HG02981 (cell line): ENCODE data around the gene CGNL1.

Experiments used
- ATAC-seq: cut with Tn5 transposase; IDR thresholded peaks from one replicate; pipeline ENCODE4 v1.9.1; 2021; ENCODE audit warnings: mild to moderate bottlenecking, moderate library complexity; ENCODE audit not compliant: unreplicated experiment

CGNL1 gene

GRCh38 chr15:57494581-57494980 lies 118.3 kb downstream of the CGNL1 start:
- ATAC-seq, result no peak

- peak; percentile 65 for ATAC-seq
Observed at GRCh38 chr15:57495041-57495440, 118.7 kb downstream of the CGNL1 start.

GRCh38 chr15:57495554-57496165 lies 119.4 kb downstream of the CGNL1 start:
- no peak for ATAC-seq

- no peak for ATAC-seq
Observed at GRCh38 chr15:57496594-57496945, 120.3 kb downstream of the CGNL1 start.

GRCh38 chr15:57496946-57497869 lies 120.9 kb downstream of the CGNL1 start:
- ATAC-seq, result no peak

- no peak for ATAC-seq
Observed at GRCh38 chr15:57500256-57500655, 124.0 kb downstream of the CGNL1 start.

- no peak for ATAC-seq
Observed at GRCh38 chr15:57500979-57501576, 124.8 kb downstream of the CGNL1 start.

- ATAC-seq, result no peak
Observed at GRCh38 chr15:57502116-57502515, 125.8 kb downstream of the CGNL1 start.

GRCh38 chr15:57503051-57503702 lies 126.9 kb downstream of the CGNL1 start:
- no peak for ATAC-seq

GRCh38 chr15:57503911-57504598 lies 127.8 kb downstream of the CGNL1 start:
- no peak for ATAC-seq

- no peak for ATAC-seq
Observed at GRCh38 chr15:57504599-57504940, 128.3 kb downstream of the CGNL1 start.

GRCh38 chr15:57505056-57505715 lies 128.9 kb downstream of the CGNL1 start:
- ATAC-seq, result no peak

- ATAC-seq, result no peak
Observed at GRCh38 chr15:57505949-57506391, 129.7 kb downstream of the CGNL1 start.

GRCh38 chr15:57506422-57506821 lies 130.1 kb downstream of the CGNL1 start:
- no peak for ATAC-seq

GRCh38 chr15:57507111-57507510 lies 130.8 kb downstream of the CGNL1 start:
- ATAC-seq, result no peak

- ATAC-seq, result no peak
Observed at GRCh38 chr15:57509126-57509525, 132.8 kb downstream of the CGNL1 start.

GRCh38 chr15:57509965-57510364 lies 133.7 kb downstream of the CGNL1 start:
- no peak for ATAC-seq

- ATAC-seq, result no peak
Observed at GRCh38 chr15:57510647-57511046, 134.3 kb downstream of the CGNL1 start.

GRCh38 chr15:57516327-57517029 lies 140.2 kb downstream of the CGNL1 start:
- no peak for ATAC-seq
